T-cell (primary cell): Measurements from ENCODE around the gene FANCI. TPM values are rescaled to one million over a fixed set of nuclear protein-coding genes. Genes with fewer than 3 reads are reported as not detected.
A peak's percentile ranks its signal among the peaks of the same experiment; 100 is the strongest.

Source experiments
- ATAC-seq, 4 experiments: fragments of 200-7000 bp in 3 of 4; fragments of 150-1000 bp in 1 of 4; cut with Tn5 transposase; replicated peaks in 1 of 4; 1 replicate in 3 of 4; 2 replicates in 1 of 4; pipeline ENCODE4 v1.10.0; 2021; ENCODE audit warnings: moderate library complexity in 3 of 4, mild to moderate bottlenecking in 2 of 4, moderate number of reproducible peaks in 1 of 4
- CTCF ChIA-PET, 2 donors: fragments of 300-600 bp; sonication (Branson Sonifier 250); formaldehyde crosslinking; loops; one replicate each; lab custom pipeline; 2022; ENCODE audit warnings: antibody characterized with exemption in 2 of 2; lab: Charles Lee
- POLR2A ChIA-PET, 2 donors: fragments of 300-600 bp; sonication (Branson Sonifier 250); formaldehyde crosslinking; loops; one replicate each; lab custom pipeline; 2022; ENCODE audit warnings: antibody characterized with exemption in 2 of 2; lab: Charles Lee
- DNase-seq, 35 experiments: peaks; one replicate each; pipeline versions ENCODE4 v3.0.0 to v3.0.0-alpha.2; 2013 to 2023
- H3K27ac ChIP-seq: one replicate; pipeline ENCODE4 v1.5.1; 2013; ENCODE audit warnings: low read length
- H3K27me3 ChIP-seq, 2 experiments: replicated peaks in 1 of 2; 1 replicate in 1 of 2; 2 replicates in 1 of 2; pipeline versions ENCODE4 v1.6.1 to v1.7.0; 2013; ENCODE audit warnings: low read length in 1 of 2, mixed read lengths in 1 of 2; ENCODE audit not compliant: control insufficient read depth in 2 of 2, insufficient read depth in 2 of 2; ENCODE audit errors: extremely low read depth in 1 of 2
- H3K36me3 ChIP-seq, 2 donors: 1 replicate in 1 of 2; 2 replicates in 1 of 2; pipeline versions ENCODE4 v1.6.1 to v1.7.0; 2013; ENCODE audit warnings: low read length in 1 of 2; ENCODE audit not compliant: control insufficient read depth in 2 of 2, insufficient read depth in 1 of 2; ENCODE audit errors: extremely low read depth in 1 of 2
- H3K4me1 ChIP-seq, 2 experiments: 1 replicate in 1 of 2; 2 replicates in 1 of 2; pipeline versions ENCODE4 v1.6.1 to v1.7.0; 2013; ENCODE audit warnings: low read length in 2 of 2, mixed read lengths in 1 of 2; ENCODE audit not compliant: insufficient read depth in 2 of 2, control insufficient read depth in 1 of 2; ENCODE audit errors: extremely low read depth in 1 of 2
- H3K4me3 ChIP-seq, 2 donors: 1 replicate in 1 of 2; 2 replicates in 1 of 2; pipeline versions ENCODE4 v1.5.1 to v1.7.0; 2013; ENCODE audit warnings: mild to moderate bottlenecking in 2 of 2, low read length in 1 of 2, moderate library complexity in 1 of 2; ENCODE audit not compliant: control insufficient read depth in 1 of 2; ENCODE audit errors: extremely low read depth in 1 of 2
- H3K9me3 ChIP-seq: 2 replicates; pipeline ENCODE4 v1.7.0; 2013
- H3K27ac Mint-ChIP-seq, 2 donors: one replicate each; pipeline ENCODE4 v1.8.0; 2020 to 2021; ENCODE audit warnings: mild to moderate bottlenecking in 2 of 2, mixed read lengths in 2 of 2
- H3K27me3 Mint-ChIP-seq, 2 donors: one replicate each; pipeline ENCODE4 v1.8.0; 2021 to 2022; ENCODE audit warnings: mixed read lengths in 2 of 2
- H3K36me3 Mint-ChIP-seq: one replicate; pipeline ENCODE4 v1.8.0; 2021; ENCODE audit warnings: mixed read lengths
- H3K4me1 Mint-ChIP-seq, 3 donors: one replicate each; pipeline ENCODE4 v1.8.0; 2020 to 2022; ENCODE audit warnings: mixed read lengths in 3 of 3, mild to moderate bottlenecking in 1 of 3
- H3K4me3 Mint-ChIP-seq, 3 donors: one replicate each; pipeline ENCODE4 v1.8.0; 2020 to 2022; ENCODE audit warnings: mild to moderate bottlenecking in 3 of 3, mixed read lengths in 3 of 3, moderate library complexity in 3 of 3
- H3K9me3 Mint-ChIP-seq, 3 donors: one replicate each; pipeline ENCODE4 v1.8.0; 2020 to 2022; ENCODE audit warnings: mixed read lengths in 3 of 3
- WGBS: methylation state at CpG from one replicate; pipeline ENCODE4 v1.1.5; 2013; ENCODE audit warnings: missing lambda C conversion rate; ENCODE audit not compliant: insufficient coverage; 5-methylcytosine and 5-hydroxymethylcytosine counted together
- total RNA-seq, 35 experiments: library from RNA in 6 of 35; stranded (reverse) in 6 of 35; fragments of 120-200 nt in 1 of 35; gene quantifications; one replicate each; pipeline versions ENCODE4 v1.2.1 to v1.2.4 and lab custom pipeline; 2013 to 2026

FANCI gene
- total RNA-seq, 5 donors from 2014 or later (not counting 1 experiment from before 2014, with no cell fraction given), result 9.8 to 14.6 (median 12.4) TPM

GRCh38 chr15:89333959-89334509 lies 90.3 kb downstream of the FANCI start:
- ATAC-seq, result no peak
- H3K27me3 Mint-ChIP-seq, result peaks cover 4 to 5% of the 10 kb centered on the region in 2 donors
- H3K4me3 ChIP-seq, result peak overlapping the region; percentile 81 to 90
- peaks cover 53 to 54% (median 53%) of the 10 kb centered on the region in 3 donors for H3K4me1 Mint-ChIP-seq
- peak overlapping the region; percentile 44 to 63 for H3K27ac Mint-ChIP-seq
- H3K4me3 Mint-ChIP-seq, result peak overlapping the region; percentile 75 to 95 (median 78)
- H3K36me3 ChIP-seq, result peaks cover 13 to 42% of the 10 kb centered on the region in 2 donors
- H3K4me1 ChIP-seq, result peaks cover 39 to 61% of the 10 kb centered on the region in 2 experiments
- WGBS, result under 1% methylated on average over 39 of the region's 43 CpGs
- no peak for DNase-seq
- H3K9me3 Mint-ChIP-seq, result no peaks in the 10 kb centered on the region
- POLR2A ChIA-PET, result no interaction called here
- CTCF ChIA-PET, result interaction anchor here in 1 of 2 donors (0.6 to 1.4 kb wide), 2 partner anchors 25 to 127 kb away, joined by 3 to 4 read pairs; no protein-coding TSS in a partner anchor
- H3K9me3 ChIP-seq, result no peaks in the 10 kb centered on the region
- peak overlapping the region; percentile 73 for H3K27ac ChIP-seq
- no peaks in the 10 kb centered on the region for H3K27me3 ChIP-seq
- peaks cover 36% of the 10 kb centered on the region for H3K36me3 Mint-ChIP-seq

- Mint-ChIP-seq H3K4me1 (peaks cover 46 to 47% (median 47%) of the 10 kb centered on the region in 3 donors), H3K9me3 (no peaks in the 10 kb centered on the region), H3K36me3 (peaks cover 29% of the 10 kb centered on the region), H3K4me3 (peak within 1 kb of the TSS; percentile 88 to 95 (median 89)), H3K27me3 (peaks cover 4 to 5% of the 10 kb centered on the region in 2 donors), H3K27ac (peak within 1 kb of the TSS; percentile 97 to 98)
- ChIA-PET POLR2A (no interaction called here), CTCF (interaction anchor here in 1 of 2 donors (0.6 to 1.4 kb wide), 3 partner anchors 24 to 128 kb away, joined by 3 to 7 read pairs (median 4); no protein-coding TSS in a partner anchor)
- peak within 1 kb of the TSS; percentile 73 for H3K27ac ChIP-seq
- peaks cover 37 to 54% of the 10 kb centered on the region in 2 experiments for H3K4me1 ChIP-seq
- no peaks in the 10 kb centered on the region for H3K27me3 ChIP-seq
- peak within 1 kb of the TSS; percentile 81 to 90 for H3K4me3 ChIP-seq
- H3K36me3 ChIP-seq, result peaks cover 13 to 35% of the 10 kb centered on the region in 2 donors
- ATAC-seq (peak; percentile 88 to 92 (median 91)), DNase-seq (peak; percentile 97 to 100 (median 99))
- H3K9me3 ChIP-seq, result no peaks in the 10 kb centered on the region
- WGBS, result under 1% methylated on average over 63 of the region's 85 CpGs
Observed at GRCh38 chr15:89334510-89335297, 90.9 kb downstream of the FANCI start, which contains the start of gene POLG. POLG (minus strand) TSS chr15:89334824; CDS start chr15:89333754, 1,070 bp downstream.

GRCh38 chr15:89335298-89336041 lies 91.7 kb downstream of the FANCI start:
- CTCF ChIA-PET, result interaction anchor here in 1 of 2 donors (1.4 kb wide), 2 partner anchors 23 to 128 kb away, joined by 4 to 7 read pairs; no protein-coding TSS in a partner anchor
- POLR2A ChIA-PET, result no interaction called here
- H3K4me1 Mint-ChIP-seq, result peaks cover 38 to 39% (median 39%) of the 10 kb centered on the region in 3 donors

GRCh38 chr15:89338036-89338435 lies 94.3 kb downstream of the FANCI start:
- Histone ChIP-seq H3K27me3 (peaks cover 0 to 9% of the 10 kb centered on the region in 2 experiments), H3K9me3 (no peaks in the 10 kb centered on the region), H3K36me3 (peaks cover 2 to 3% of the 10 kb centered on the region in 2 donors), H3K4me3 (no peak overlapping the region), H3K27ac (no peak overlapping the region), H3K4me1 (peaks cover 7 to 21% of the 10 kb centered on the region in 2 experiments)
- no peaks in the 10 kb centered on the region for H3K36me3 Mint-ChIP-seq
- H3K27ac Mint-ChIP-seq, result peak overlapping the region in 1 of 2 donors; percentile 17
- DNase-seq (no peak), ATAC-seq (no peak)
- no peak overlapping the region for H3K4me3 Mint-ChIP-seq
- POLR2A ChIA-PET, result no interaction called here
- CTCF ChIA-PET, result interaction anchor here in 1 of 2 donors (1.1 kb wide), 1 partner anchor 21 kb away, joined by 3 read pairs; no protein-coding TSS in a partner anchor
- H3K4me1 Mint-ChIP-seq, result peaks cover 14 to 15% (median 14%) of the 10 kb centered on the region in 3 donors
- H3K27me3 Mint-ChIP-seq, result peaks cover 4 to 5% of the 10 kb centered on the region in 2 donors
- whole genome bisulfite sequencing, result 72% methylated on average over 5 of the region's 6 CpGs
- H3K9me3 Mint-ChIP-seq, result no peaks in the 10 kb centered on the region

More at GRCh38 chr15:89335298-89336041, 91.7 kb downstream of the FANCI start:
- no peaks in the 10 kb centered on the region for H3K9me3 ChIP-seq
- peak in 30 of 35 experiments; percentile 12 to 62 (median 35) for DNase-seq
- H3K27me3 ChIP-seq, result no peaks in the 10 kb centered on the region
- H3K4me3 ChIP-seq, result peak overlapping the region; percentile 81 to 90
- WGBS, result 0% methylated on average over 19 of the region's 40 CpGs
- H3K9me3 Mint-ChIP-seq, result no peaks in the 10 kb centered on the region
- peak overlapping the region; percentile 97 to 98 for H3K27ac Mint-ChIP-seq
- H3K36me3 ChIP-seq, result peaks cover 13 to 28% of the 10 kb centered on the region in 2 donors
- H3K4me1 ChIP-seq, result peaks cover 30 to 46% of the 10 kb centered on the region in 2 experiments
- H3K27ac ChIP-seq, result peak overlapping the region; percentile 62
- peaks cover 21% of the 10 kb centered on the region for H3K36me3 Mint-ChIP-seq
- peak overlapping the region; percentile 88 to 95 (median 89) for H3K4me3 Mint-ChIP-seq
- peaks cover 4 to 5% of the 10 kb centered on the region in 2 donors for H3K27me3 Mint-ChIP-seq
- ATAC-seq, result peak; percentile 3 to 21 (median 8)

- ChIA-PET CTCF (no interaction called here), POLR2A (no interaction called here)
- Histone ChIP-seq H3K4me1 (peaks cover 2 to 3% of the 10 kb centered on the region in 2 experiments), H3K27me3 (peaks cover 0 to 14% of the 10 kb centered on the region in 2 experiments), H3K36me3 (no peaks in the 10 kb centered on the region), H3K27ac (no peak overlapping the region), H3K9me3 (no peaks in the 10 kb centered on the region), H3K4me3 (no peak overlapping the region)
- Mint-ChIP-seq H3K4me3 (no peak overlapping the region), H3K27ac (no peak overlapping the region), H3K27me3 (peaks cover 3 to 7% of the 10 kb centered on the region in 2 donors), H3K4me1 (peaks cover 2 to 5% (median 3%) of the 10 kb centered on the region in 3 donors), H3K9me3 (no peaks in the 10 kb centered on the region), H3K36me3 (no peaks in the 10 kb centered on the region)
- WGBS, result 85% methylated on average over 4 of the region's 7 CpGs
- ATAC-seq (no peak), DNase-seq (no peak)
Observed at GRCh38 chr15:89340573-89340972, 96.8 kb downstream of the FANCI start.
